Right lobe of liver (tissue), 4 donors: ENCODE measurements around the gene COPS7A.

Source experiments
- POLR2A ChIP-seq: fragments of 450-650 bp; IDR thresholded peaks from one replicate; pipeline ENCODE4 v1.6.1; 2017; ENCODE audit warnings: antibody characterized with exemption, mild to moderate bottlenecking
- TF ChIP-seq, protein P1 (sequence below), 4 donors: fragments of 200-600 bp in 3 of 4; fragments of 450-650 bp in 1 of 4; IDR thresholded peaks; one replicate each; pipeline versions ENCODE4 v1.5.1 to v1.8.0; 2016 to 2022; ENCODE audit warnings: antibody characterized with exemption in 4 of 4, mild to moderate bottlenecking in 2 of 4
- donor health status: DM: no; HTN: no; CAD: no.
- donor health status: DM: no; HTN: no; CAD: no.
- donor health status: DM: no; HTN: yes; CAD: no.

DNA sequence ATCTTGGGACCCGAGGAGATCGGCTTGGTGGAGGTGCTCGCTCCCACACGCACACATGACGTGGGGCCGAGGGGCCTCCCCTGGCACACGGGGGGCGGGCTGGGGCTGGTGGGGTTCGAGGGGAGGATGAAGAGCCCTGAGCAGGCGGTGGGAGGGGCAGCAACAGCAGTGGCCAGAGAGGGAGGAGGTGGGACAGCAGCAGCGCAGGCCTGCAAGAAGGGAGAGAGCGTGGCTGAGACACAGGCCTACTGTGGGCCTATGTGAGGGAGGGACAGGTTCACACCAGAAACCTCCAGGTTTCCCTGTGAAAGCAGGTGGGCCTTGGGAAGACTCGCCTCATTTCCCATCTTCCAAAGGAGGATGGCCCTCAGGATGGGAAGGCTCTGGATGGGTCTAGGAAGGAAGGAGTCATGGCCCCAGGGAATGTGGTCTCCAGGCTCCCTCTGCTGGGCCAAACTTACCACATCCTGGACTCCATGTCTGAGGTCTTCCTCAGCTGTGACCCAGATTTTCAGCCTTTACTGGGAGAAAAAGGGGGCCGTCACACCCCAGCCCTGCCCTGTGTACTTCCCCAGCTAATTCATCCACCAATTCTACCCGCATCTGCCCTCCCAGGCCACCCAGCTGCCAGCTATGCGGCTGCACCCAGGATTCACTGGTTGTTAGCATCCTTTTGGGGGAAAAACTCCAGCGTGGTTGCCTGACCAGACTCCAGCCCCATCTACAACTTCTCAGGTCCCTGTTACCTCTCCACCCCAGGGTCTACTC lies 26.1 kb upstream of the COPS7A start:
- TF ChIP-seq, protein P1, sequence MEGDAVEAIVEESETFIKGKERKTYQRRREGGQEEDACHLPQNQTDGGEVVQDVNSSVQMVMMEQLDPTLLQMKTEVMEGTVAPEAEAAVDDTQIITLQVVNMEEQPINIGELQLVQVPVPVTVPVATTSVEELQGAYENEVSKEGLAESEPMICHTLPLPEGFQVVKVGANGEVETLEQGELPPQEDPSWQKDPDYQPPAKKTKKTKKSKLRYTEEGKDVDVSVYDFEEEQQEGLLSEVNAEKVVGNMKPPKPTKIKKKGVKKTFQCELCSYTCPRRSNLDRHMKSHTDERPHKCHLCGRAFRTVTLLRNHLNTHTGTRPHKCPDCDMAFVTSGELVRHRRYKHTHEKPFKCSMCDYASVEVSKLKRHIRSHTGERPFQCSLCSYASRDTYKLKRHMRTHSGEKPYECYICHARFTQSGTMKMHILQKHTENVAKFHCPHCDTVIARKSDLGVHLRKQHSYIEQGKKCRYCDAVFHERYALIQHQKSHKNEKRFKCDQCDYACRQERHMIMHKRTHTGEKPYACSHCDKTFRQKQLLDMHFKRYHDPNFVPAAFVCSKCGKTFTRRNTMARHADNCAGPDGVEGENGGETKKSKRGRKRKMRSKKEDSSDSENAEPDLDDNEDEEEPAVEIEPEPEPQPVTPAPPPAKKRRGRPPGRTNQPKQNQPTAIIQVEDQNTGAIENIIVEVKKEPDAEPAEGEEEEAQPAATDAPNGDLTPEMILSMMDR (IDR thresholded peaks at IDR 0.05), result peak; percentile 24 to 49 (median 38)
- TF ChIP-seq POLR2A, result no peak
